ENCODE data around the gene MSX1.

DNA sequence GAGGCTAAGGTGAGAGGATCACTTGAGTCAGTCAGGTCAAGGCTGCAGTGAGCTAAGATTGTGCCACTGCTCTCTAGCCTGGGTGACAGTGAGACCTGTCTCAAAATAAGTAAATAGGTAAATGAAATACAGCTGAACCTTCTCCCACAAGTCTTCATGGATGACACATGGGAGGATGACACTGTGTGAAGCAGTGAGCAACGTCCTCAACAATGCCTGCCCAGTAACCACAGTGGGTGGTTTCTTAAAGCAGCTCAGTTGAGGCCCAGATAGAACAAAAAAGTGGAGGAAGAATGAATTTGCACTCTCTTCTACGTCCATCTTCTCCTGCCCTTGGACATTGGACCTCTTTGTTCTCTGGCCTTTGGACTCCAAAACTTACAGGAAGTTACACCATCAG, 52.7 kb downstream of the MSX1 start:
- TF ChIP-seq, protein P1, sequence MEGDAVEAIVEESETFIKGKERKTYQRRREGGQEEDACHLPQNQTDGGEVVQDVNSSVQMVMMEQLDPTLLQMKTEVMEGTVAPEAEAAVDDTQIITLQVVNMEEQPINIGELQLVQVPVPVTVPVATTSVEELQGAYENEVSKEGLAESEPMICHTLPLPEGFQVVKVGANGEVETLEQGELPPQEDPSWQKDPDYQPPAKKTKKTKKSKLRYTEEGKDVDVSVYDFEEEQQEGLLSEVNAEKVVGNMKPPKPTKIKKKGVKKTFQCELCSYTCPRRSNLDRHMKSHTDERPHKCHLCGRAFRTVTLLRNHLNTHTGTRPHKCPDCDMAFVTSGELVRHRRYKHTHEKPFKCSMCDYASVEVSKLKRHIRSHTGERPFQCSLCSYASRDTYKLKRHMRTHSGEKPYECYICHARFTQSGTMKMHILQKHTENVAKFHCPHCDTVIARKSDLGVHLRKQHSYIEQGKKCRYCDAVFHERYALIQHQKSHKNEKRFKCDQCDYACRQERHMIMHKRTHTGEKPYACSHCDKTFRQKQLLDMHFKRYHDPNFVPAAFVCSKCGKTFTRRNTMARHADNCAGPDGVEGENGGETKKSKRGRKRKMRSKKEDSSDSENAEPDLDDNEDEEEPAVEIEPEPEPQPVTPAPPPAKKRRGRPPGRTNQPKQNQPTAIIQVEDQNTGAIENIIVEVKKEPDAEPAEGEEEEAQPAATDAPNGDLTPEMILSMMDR (IDR thresholded peaks at IDR 0.05), result no peak
- TF ChIP-seq EP300 (IDR thresholded peaks at IDR 0.05), result no peak
- no peak for TF ChIP-seq POLR2A (IDR thresholded peaks at IDR 0.05)

Data from ovary (tissue), 3 donors.